Brain microvascular endothelial cell (primary cell): ENCODE data around the gene MROH8.

ENCODE experiments used
- DNase-seq: peaks from one replicate; pipeline ENCODE4 v3.0.0-alpha.2; 2020
- H3K27ac ChIP-seq: fragments of 250-450 bp; sonication (Bioruptor Pico); 2 replicates; pipeline ENCODE4 v1.5.1; 2020; ENCODE audit warnings: mild to moderate bottlenecking, moderate library complexity
- H3K27me3 ChIP-seq: fragments of 250-450 bp; sonication (Bioruptor Pico); replicated peaks from 2 replicates; pipeline ENCODE4 v1.5.1; 2020; ENCODE audit warnings: mild to moderate bottlenecking
- H3K36me3 ChIP-seq: fragments of 250-450 bp; sonication (Bioruptor Pico); replicated peaks from 2 replicates; pipeline ENCODE4 v1.5.1; 2020; ENCODE audit warnings: mild to moderate bottlenecking
- H3K4me3 ChIP-seq: 2 replicates; pipeline ENCODE4 v1.5.1; 2011; ENCODE audit warnings: low read depth, mild to moderate bottlenecking, control low read depth, low read length, moderate library complexity
- CTCF ChIP-seq: IDR thresholded peaks from 2 replicates; pipeline ENCODE4 v1.5.1; 2011; ENCODE audit warnings: low read depth, mild to moderate bottlenecking, moderate library complexity, low read length, control low read depth, inconsistent platforms; ENCODE audit errors: missing control alignments
- in situ Hi-C: cut with HindIII; loops from 2 replicates; pipeline ENCODE4 v1.10.0; 2017; ENCODE audit warnings: low sequenced_read_pairs, low pct_ligation_motif_present

Gene MROH8

GRCh38 chr20:37218441-37218840, 39.1 kb upstream of the MROH8 start:
- Histone ChIP-seq H3K27ac (no peak overlapping the region), H3K27me3 (no peaks in the 10 kb centered on the region), H3K4me3 (no peak overlapping the region), H3K36me3 (peaks cover 25% of the 10 kb centered on the region)
- no peak for TF ChIP-seq CTCF
- in situ Hi-C loops, result no loop called here
- no peak for DNase-seq

DNA sequence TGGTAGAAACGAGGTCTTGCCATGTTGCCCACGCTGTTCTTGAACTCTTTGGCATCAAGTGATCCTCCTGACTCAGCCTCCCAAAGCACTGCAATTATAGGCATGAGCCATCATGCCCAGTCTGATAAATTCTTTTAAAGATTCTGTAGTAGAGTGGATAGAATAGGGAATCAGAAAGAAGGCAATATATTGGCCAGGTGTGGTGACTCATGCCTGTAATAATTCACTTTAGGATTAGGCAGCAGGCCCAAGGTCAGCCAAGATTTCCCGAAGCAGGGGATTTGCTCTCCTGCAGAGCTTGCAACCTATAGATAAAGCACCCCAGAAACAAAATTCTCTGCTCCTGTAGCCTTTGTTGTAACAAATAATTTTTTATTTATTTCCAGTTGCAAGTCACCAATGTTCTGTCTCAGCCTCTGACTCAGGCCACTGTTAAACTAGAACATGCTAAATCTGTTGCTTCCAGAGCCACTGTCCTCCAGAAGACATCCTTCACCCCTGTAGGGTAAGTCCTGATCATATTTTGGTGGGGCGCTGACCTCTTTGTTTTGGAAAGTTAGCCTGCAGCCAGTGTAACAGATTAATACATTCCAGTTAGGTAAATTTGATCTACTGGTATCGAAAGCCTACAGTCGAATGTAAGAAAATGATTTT, 30.4 kb upstream of the MROH8 start:
- in situ Hi-C loops, result no loop called here

DNA sequence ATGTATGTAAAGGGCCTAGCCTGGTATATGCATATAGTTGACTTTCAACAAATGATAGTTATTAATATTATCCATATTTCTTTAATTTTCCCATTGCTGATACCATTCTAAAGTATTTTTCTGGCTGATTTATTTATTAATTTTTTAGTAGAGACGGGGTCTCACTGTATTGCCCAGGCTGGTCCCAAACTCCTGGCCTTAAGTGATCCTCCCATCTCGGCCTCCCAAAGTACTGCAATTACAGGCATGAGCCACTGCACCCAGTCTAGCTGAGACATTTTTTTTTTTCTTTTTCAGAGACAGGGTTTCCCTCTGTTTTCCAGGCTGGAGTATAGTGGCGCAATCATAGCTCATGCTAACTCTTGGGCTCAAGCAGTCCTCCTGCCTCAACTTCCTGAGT, 29.8 kb upstream of the MROH8 start:
- no peak overlapping the region for H3K4me3 ChIP-seq
- H3K27ac ChIP-seq, result no peak overlapping the region
- in situ Hi-C loops, result no loop called here
- peaks cover 61% of the 10 kb centered on the region for H3K36me3 ChIP-seq
- no peaks in the 10 kb centered on the region for H3K27me3 ChIP-seq
- no peak for TF ChIP-seq CTCF
- DNase-seq, result no peak

More for the DNA sequence above, 30.4 kb upstream of the MROH8 start:
- Histone ChIP-seq H3K4me3 (no peak overlapping the region), H3K27ac (no peak overlapping the region), H3K27me3 (no peaks in the 10 kb centered on the region), H3K36me3 (peaks cover 60% of the 10 kb centered on the region)
- DNase-seq, result no peak
- no peak for TF ChIP-seq CTCF

- no peak overlapping the region for H3K4me3 ChIP-seq
- no peak for TF ChIP-seq CTCF
- DNase-seq, result no peak
- H3K36me3 ChIP-seq, result peaks cover 59% of the 10 kb centered on the region
- in situ Hi-C loops, result no loop called here
- no peaks in the 10 kb centered on the region for H3K27me3 ChIP-seq
- H3K27ac ChIP-seq, result no peak overlapping the region
Observed at GRCh38 chr20:37207171-37207570, 27.8 kb upstream of the MROH8 start.

DNA sequence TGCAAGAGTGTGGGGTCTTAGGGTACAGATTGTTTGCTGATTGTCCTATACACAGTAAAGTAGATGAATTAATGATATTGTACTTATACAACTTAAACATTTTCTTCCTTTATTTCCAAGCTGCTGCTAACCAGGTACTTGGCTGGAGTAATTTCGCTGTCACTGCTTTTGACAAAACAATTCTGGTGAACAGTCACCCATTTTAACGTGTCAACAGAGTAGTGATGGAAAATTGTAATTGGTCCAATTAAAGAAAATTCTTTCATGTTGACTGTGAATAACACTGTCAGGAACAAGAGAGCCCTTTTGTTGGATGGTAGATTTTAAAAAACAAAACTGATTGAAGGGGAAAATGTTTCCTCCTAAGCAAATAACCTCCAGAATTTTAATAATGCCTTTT, 26.4 kb upstream of the MROH8 start:
- in situ Hi-C loops, result no loop called here
- peaks cover 56% of the 10 kb centered on the region for H3K36me3 ChIP-seq
- no peak overlapping the region for H3K4me3 ChIP-seq
- no peak for DNase-seq
- no peak overlapping the region for H3K27ac ChIP-seq
- H3K27me3 ChIP-seq, result no peaks in the 10 kb centered on the region
- no peak for TF ChIP-seq CTCF

DNA sequence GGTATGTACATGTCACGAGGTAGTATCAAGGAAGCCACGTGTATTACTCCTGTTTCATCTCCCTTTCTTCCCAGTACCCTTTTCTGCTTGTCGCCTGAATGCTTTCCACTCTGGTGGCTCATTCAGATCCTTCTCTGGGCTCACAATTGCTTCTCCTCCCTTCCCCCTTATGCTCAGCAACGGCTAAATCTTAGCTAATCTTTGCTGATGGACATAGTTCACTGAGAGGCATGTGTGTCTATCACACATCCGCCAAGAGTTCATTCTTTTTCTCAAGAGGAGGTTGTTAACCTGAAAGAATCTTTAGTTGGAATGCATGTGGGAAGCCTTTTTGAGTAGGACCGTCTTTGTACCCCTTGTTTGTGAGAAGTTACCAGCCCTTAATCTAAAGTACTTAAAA, 25.8 kb upstream of the MROH8 start:
- peaks cover 57% of the 10 kb centered on the region for H3K36me3 ChIP-seq
- in situ Hi-C loops, result no loop called here
- no peak for DNase-seq
- H3K27ac ChIP-seq, result no peak overlapping the region
- H3K4me3 ChIP-seq, result no peak overlapping the region
- no peak for TF ChIP-seq CTCF
- H3K27me3 ChIP-seq, result no peaks in the 10 kb centered on the region
